Parathyroid adenoma (tissue), 2 donors: ENCODE results near the gene BTF3.

Source experiments
- H2AFZ ChIP-seq: fragments of 300-600 bp; sonication (generic); one replicate; pipeline ENCODE4 v1.7.0; 2017; ENCODE audit warnings: antibody characterized with exemption, mild to moderate bottlenecking
- H3K27ac ChIP-seq: fragments of 300-600 bp; sonication (generic); one replicate; pipeline ENCODE4 v1.7.0; 2017
- H3K27me3 ChIP-seq: fragments of 300-600 bp; sonication (generic); one replicate; pipeline ENCODE4 v1.7.0; 2017; ENCODE audit warnings: low read length; ENCODE audit not compliant: control insufficient read depth, insufficient read depth
- H3K36me3 ChIP-seq: fragments of 300-600 bp; sonication (generic); one replicate; pipeline ENCODE4 v1.7.0; 2017; ENCODE audit warnings: low read length; ENCODE audit not compliant: control insufficient read depth, insufficient read depth
- H3K4me1 ChIP-seq: fragments of 300-600 bp; sonication (generic); one replicate; pipeline ENCODE4 v1.7.0; 2017; ENCODE audit warnings: control low read depth
- H3K4me2 ChIP-seq: fragments of 300-600 bp; sonication (generic); one replicate; pipeline ENCODE4 v1.7.0; 2017; ENCODE audit warnings: low read length
- H3K4me3 ChIP-seq: fragments of 300-600 bp; sonication (generic); one replicate; pipeline ENCODE4 v1.7.0; 2017; ENCODE audit warnings: low read depth, low read length
- H3K79me2 ChIP-seq: fragments of 300-600 bp; sonication (generic); one replicate; pipeline ENCODE4 v1.7.0; 2017; ENCODE audit warnings: control low read depth
- H3K9ac ChIP-seq: fragments of 300-600 bp; sonication (generic); one replicate; pipeline ENCODE4 v1.7.0; 2017; ENCODE audit warnings: mild to moderate bottlenecking
- H3K9me3 ChIP-seq: fragments of 300-600 bp; sonication (generic); one replicate; pipeline ENCODE4 v1.7.0; 2017; ENCODE audit warnings: low read length; ENCODE audit not compliant: control insufficient read depth
- CTCF ChIP-seq: fragments of 300-600 bp; sonication (generic); IDR thresholded peaks from one replicate; pipeline ENCODE4 v1.7.0; 2017; ENCODE audit warnings: antibody characterized with exemption, mild to moderate bottlenecking
- donor health status: primary hyperparathyroidism.

BTF3 gene

GRCh38 chr5:73496984-73497457, 1.2 kb upstream of the BTF3 start:
- H3K9ac ChIP-seq, result no peak overlapping the region
- peaks cover 7% of the 10 kb centered on the region for H3K4me1 ChIP-seq
- peak overlapping the region; percentile 8 for H2AFZ ChIP-seq
- no peak overlapping the region for H3K4me2 ChIP-seq
- H3K79me2 ChIP-seq, result peaks cover 31% of the 10 kb centered on the region
- no peak overlapping the region for H3K27ac ChIP-seq
- no peaks in the 10 kb centered on the region for H3K36me3 ChIP-seq
- peak overlapping the region; percentile 83 for H3K4me3 ChIP-seq
- TF ChIP-seq CTCF, result no peak
- H3K27me3 ChIP-seq, result no peaks in the 10 kb centered on the region
- no peaks in the 10 kb centered on the region for H3K9me3 ChIP-seq

- TF ChIP-seq CTCF, result no peak
- Histone ChIP-seq H2AFZ (peak overlapping the region; percentile 95), H3K79me2 (peaks cover 31% of the 10 kb centered on the region), H3K9ac (no peak overlapping the region), H3K4me3 (peak overlapping the region; percentile 83), H3K9me3 (no peaks in the 10 kb centered on the region), H3K36me3 (no peaks in the 10 kb centered on the region), H3K27me3 (no peaks in the 10 kb centered on the region), H3K4me1 (peaks cover 7% of the 10 kb centered on the region), H3K4me2 (peak overlapping the region; percentile 72), H3K27ac (peak overlapping the region; percentile 88)
Measured at GRCh38 chr5:73497497-73498056, 665 bp upstream of the BTF3 start.

- TF ChIP-seq CTCF, result no peak
- Histone ChIP-seq H3K9ac (peak overlapping the region; percentile 97), H3K27ac (peak overlapping the region; percentile 88), H3K4me1 (peaks cover 7% of the 10 kb centered on the region), H3K79me2 (peaks cover 31% of the 10 kb centered on the region), H3K27me3 (no peaks in the 10 kb centered on the region), H3K9me3 (no peaks in the 10 kb centered on the region), H3K36me3 (no peaks in the 10 kb centered on the region), H2AFZ (peak overlapping the region; percentile 95), H3K4me3 (peak overlapping the region; percentile 83), H3K4me2 (peak overlapping the region; percentile 72)
Measured at GRCh38 chr5:73499187-73499586, 945 bp downstream of the BTF3 start.

- H3K4me3 ChIP-seq, result peak overlapping the region; percentile 83
- peaks cover 31% of the 10 kb centered on the region for H3K79me2 ChIP-seq
- no peak overlapping the region for H3K9ac ChIP-seq
- no peaks in the 10 kb centered on the region for H3K9me3 ChIP-seq
- TF ChIP-seq CTCF, result no peak
- peak overlapping the region; percentile 72 for H3K4me2 ChIP-seq
- peaks cover 7% of the 10 kb centered on the region for H3K4me1 ChIP-seq
- no peak overlapping the region for H2AFZ ChIP-seq
- H3K27ac ChIP-seq, result no peak overlapping the region
- no peaks in the 10 kb centered on the region for H3K27me3 ChIP-seq
- no peaks in the 10 kb centered on the region for H3K36me3 ChIP-seq
Measured at GRCh38 chr5:73499756-73500155, 1.5 kb downstream of the BTF3 start.

- peaks cover 31% of the 10 kb centered on the region for H3K79me2 ChIP-seq
- no peak overlapping the region for H3K4me3 ChIP-seq
- no peak overlapping the region for H3K27ac ChIP-seq
- H2AFZ ChIP-seq, result no peak overlapping the region
- H3K4me2 ChIP-seq, result no peak overlapping the region
- H3K9ac ChIP-seq, result no peak overlapping the region
- no peaks in the 10 kb centered on the region for H3K27me3 ChIP-seq
- H3K4me1 ChIP-seq, result peaks cover 7% of the 10 kb centered on the region
- no peak for TF ChIP-seq CTCF
- H3K36me3 ChIP-seq, result no peaks in the 10 kb centered on the region
- no peaks in the 10 kb centered on the region for H3K9me3 ChIP-seq
Measured at GRCh38 chr5:73501406-73501805, 3.2 kb downstream of the BTF3 start.
